MCF 10A (cell line): ENCODE data around the gene CWF19L1. TPM values are rescaled to one million over a fixed set of nuclear protein-coding genes. Genes with fewer than 3 reads are reported as not detected.
"Not testable (repeated sequence)": the region's sequence is repeated elsewhere in the genome, so short reads cannot be mapped to it uniquely, and the experiment has no call there.

Experiments used
- BruUV-seq: library from RNA; stranded (reverse); fragments of 400-500 nt; replicated peaks from 2 replicates; lab custom pipeline; 2021; lab: Mats Ljungman, UMichigan
- CTCF ChIA-PET: fragments of 300-600 bp; sonication (Branson Sonifier 250); formaldehyde crosslinking; extraction: SDS; loops from one replicate; lab custom pipeline; 2021; ENCODE audit warnings: antibody characterized with exemption, inconsistent platforms; lab: Yijun Ruan, JAX
- POLR2A ChIA-PET: fragments of 300-600, 350-650 bp; sonication (Branson Sonifier 250); formaldehyde crosslinking; extraction: SDS; loops from one replicate; lab custom pipeline; 2020; ENCODE audit warnings: antibody characterized with exemption, inconsistent platforms; lab: Yijun Ruan, JAX
- DNase-seq: peaks from one replicate; pipeline ENCODE4 v3.0.0-alpha.2; 2018; ENCODE audit not compliant: unreplicated experiment
- H3K27ac Mint-ChIP-seq: one replicate; pipeline ENCODE4 v1.8.0; 2022; ENCODE audit warnings: mild to moderate bottlenecking, low read depth, mixed read lengths; ENCODE audit not compliant: unreplicated experiment
- H3K27me3 Mint-ChIP-seq: one replicate; pipeline ENCODE4 v1.8.0; 2022; ENCODE audit warnings: mixed read lengths; ENCODE audit not compliant: insufficient read depth, unreplicated experiment
- H3K36me3 Mint-ChIP-seq: one replicate; pipeline ENCODE4 v1.8.0; 2022; ENCODE audit warnings: mild to moderate bottlenecking, moderate library complexity, mixed read lengths; ENCODE audit not compliant: insufficient read depth, unreplicated experiment
- H3K4me1 Mint-ChIP-seq: one replicate; pipeline ENCODE4 v1.8.0; 2022; ENCODE audit warnings: mixed read lengths; ENCODE audit not compliant: insufficient read depth, unreplicated experiment
- H3K4me3 Mint-ChIP-seq: one replicate; pipeline ENCODE4 v1.8.0; 2022; ENCODE audit warnings: mild to moderate bottlenecking, moderate library complexity, mixed read lengths; ENCODE audit not compliant: unreplicated experiment
- H3K9me3 Mint-ChIP-seq: one replicate; pipeline ENCODE4 v1.8.0; 2022; ENCODE audit warnings: mixed read lengths; ENCODE audit not compliant: unreplicated experiment
- intact Hi-C: fragments of 100-400 bp; cut with micrococcal nuclease; formaldehyde crosslinking; loops from 2 replicates; pipeline ENCODE4 v1.14.1; 2022
- total RNA-seq: library from RNA; stranded (reverse); gene quantifications from 2 replicates; pipeline ENCODE4 v1.2.3, GENCODE V29; 2022
- TF ChIP-seq, protein P1 (sequence below): fragments of 200-600 bp; IDR thresholded peaks from one replicate; pipeline ENCODE4 v1.8.0; 2022; ENCODE audit warnings: antibody characterized with exemption, mild to moderate bottlenecking; ENCODE audit not compliant: unreplicated experiment

The CWF19L1 gene
- total RNA-seq, 1 experiment from 2014 or later, result 24.4 TPM

DNA sequence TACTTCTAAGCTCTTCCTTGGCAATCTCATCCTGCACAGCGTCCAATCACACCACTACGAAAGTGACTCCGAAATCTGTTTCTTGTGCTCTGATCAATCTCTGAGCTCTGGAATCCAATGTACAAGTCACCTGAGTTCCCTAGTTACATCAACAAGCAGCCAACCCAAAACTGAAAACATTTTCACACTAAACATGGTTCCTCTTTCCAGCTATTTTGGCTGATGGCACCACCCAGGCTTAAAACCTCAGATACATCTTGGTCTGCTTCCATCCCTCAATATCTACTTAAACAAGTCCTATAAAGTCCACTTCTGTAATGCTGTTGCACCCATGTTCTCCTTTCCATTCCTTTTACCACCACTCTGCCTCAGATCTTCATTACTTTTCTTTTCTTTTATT is 15.5 kb upstream of the CWF19L1 start:
- H3K27ac Mint-ChIP-seq, result no peak overlapping the region
- H3K36me3 Mint-ChIP-seq, result peaks cover 54% of the 10 kb centered on the region
- intact Hi-C loops, result no loop called here
- no peaks in the 10 kb centered on the region for H3K9me3 Mint-ChIP-seq
- ChIA-PET POLR2A (interaction anchor here (1.0 kb wide), 1 partner anchor 20 kb away, joined by 3 read pairs; no protein-coding TSS in a partner anchor), CTCF (interaction anchor here (0.6 kb wide), 3 partner anchors 69 to 1883 kb away, joined by 3 read pairs; no protein-coding TSS in a partner anchor)
- no TSS peak for BruUV-seq
- TF ChIP-seq, protein P1, sequence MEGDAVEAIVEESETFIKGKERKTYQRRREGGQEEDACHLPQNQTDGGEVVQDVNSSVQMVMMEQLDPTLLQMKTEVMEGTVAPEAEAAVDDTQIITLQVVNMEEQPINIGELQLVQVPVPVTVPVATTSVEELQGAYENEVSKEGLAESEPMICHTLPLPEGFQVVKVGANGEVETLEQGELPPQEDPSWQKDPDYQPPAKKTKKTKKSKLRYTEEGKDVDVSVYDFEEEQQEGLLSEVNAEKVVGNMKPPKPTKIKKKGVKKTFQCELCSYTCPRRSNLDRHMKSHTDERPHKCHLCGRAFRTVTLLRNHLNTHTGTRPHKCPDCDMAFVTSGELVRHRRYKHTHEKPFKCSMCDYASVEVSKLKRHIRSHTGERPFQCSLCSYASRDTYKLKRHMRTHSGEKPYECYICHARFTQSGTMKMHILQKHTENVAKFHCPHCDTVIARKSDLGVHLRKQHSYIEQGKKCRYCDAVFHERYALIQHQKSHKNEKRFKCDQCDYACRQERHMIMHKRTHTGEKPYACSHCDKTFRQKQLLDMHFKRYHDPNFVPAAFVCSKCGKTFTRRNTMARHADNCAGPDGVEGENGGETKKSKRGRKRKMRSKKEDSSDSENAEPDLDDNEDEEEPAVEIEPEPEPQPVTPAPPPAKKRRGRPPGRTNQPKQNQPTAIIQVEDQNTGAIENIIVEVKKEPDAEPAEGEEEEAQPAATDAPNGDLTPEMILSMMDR, result no peak
- H3K4me3 Mint-ChIP-seq, result no peak overlapping the region
- H3K4me1 Mint-ChIP-seq, result peaks cover 27% of the 10 kb centered on the region
- no peaks in the 10 kb centered on the region for H3K27me3 Mint-ChIP-seq
- no peak for DNase-seq

GRCh38 chr10:100276971-100277370 is 9.5 kb upstream of the CWF19L1 start:
- H3K4me3 Mint-ChIP-seq, CTCF ChIA-PET, BruUV-seq, intact Hi-C loops, POLR2A ChIA-PET, DNase-seq, H3K27me3 Mint-ChIP-seq, H3K27ac Mint-ChIP-seq, H3K9me3 Mint-ChIP-seq, H3K4me1 Mint-ChIP-seq: not testable (repeated sequence)
- H3K36me3 Mint-ChIP-seq, result peaks cover 64% of the 10 kb centered on the region

GRCh38 chr10:100265821-100266485 is 1.5 kb downstream of the CWF19L1 start:
- intact Hi-C loops, result no loop called here
- peaks cover 20% of the 10 kb centered on the region for H3K36me3 Mint-ChIP-seq
- H3K4me3 Mint-ChIP-seq, result peak overlapping the region; percentile 53
- DNase-seq, result peak; percentile 46
- BruUV-seq, result no TSS peak
- TF ChIP-seq, protein P1, result no peak
- ChIA-PET POLR2A (interaction anchor here (1.2 kb wide), 1 partner anchor 20 kb away, joined by 10 read pairs; the partner anchor contains the start of gene BLOC1S2), CTCF (interaction anchor here (0.6 to 0.9 kb wide), 2 partner anchors 130 to 221 kb away, joined by 3 to 4 read pairs; no protein-coding TSS in a partner anchor)
- no peaks in the 10 kb centered on the region for H3K9me3 Mint-ChIP-seq
- peaks cover 10% of the 10 kb centered on the region for H3K4me1 Mint-ChIP-seq
- no peak overlapping the region for H3K27ac Mint-ChIP-seq
- H3K27me3 Mint-ChIP-seq, result no peaks in the 10 kb centered on the region

- POLR2A ChIA-PET, result interaction anchor here (0.6 kb wide), 1 partner anchor 18 kb away, joined by 3 read pairs; no protein-coding TSS in a partner anchor
Measured at GRCh38 chr10:100254191-100254590, 13.2 kb downstream of the CWF19L1 start.

More at GRCh38 chr10:100254191-100254590, 13.2 kb downstream of the CWF19L1 start:
- TF ChIP-seq, protein P1, result no peak
- intact Hi-C loops, result no loop called here
- DNase-seq, result no peak
- Mint-ChIP-seq H3K36me3 (peaks cover 95% of the 10 kb centered on the region), H3K4me1 (no peaks in the 10 kb centered on the region), H3K27me3 (no peaks in the 10 kb centered on the region), H3K4me3 (no peak overlapping the region), H3K9me3 (no peaks in the 10 kb centered on the region), H3K27ac (no peak overlapping the region)
- CTCF ChIA-PET, result no interaction called here
- BruUV-seq, result no TSS peak
